Stomach (tissue), 9 donors: ENCODE results near the gene ATXN1. TPM values are rescaled to one million over a fixed set of nuclear protein-coding genes. Genes with fewer than 3 reads are reported as not detected.

Experiments
- DNase-seq, 2 donors: peaks; one replicate each; pipeline versions ENCODE4 v3.0.0 to v3.0.0-alpha.2; 2013 to 2019
- H3K27ac ChIP-seq, 5 donors: fragments of 200-600 bp in 4 of 5; sonication (generic) in 4 of 5; one replicate each; pipeline ENCODE4 v1.5.1; 2013 to 2019; ENCODE audit warnings: mild to moderate bottlenecking in 1 of 5, moderate library complexity in 1 of 5
- H3K27me3 ChIP-seq, 3 donors: fragments of 200-600 bp; sonication (generic); one replicate each; pipeline ENCODE4 v1.5.1; 2017 to 2019; ENCODE audit warnings: mixed run types in 1 of 3
- H3K36me3 ChIP-seq, 4 donors: fragments of 200-600 bp; sonication (generic); 1 replicate in 3 of 4; 2 replicates in 1 of 4; pipeline ENCODE4 v1.5.1; 2016 to 2019
- H3K4me1 ChIP-seq, 4 donors: fragments of 200-600 bp; sonication (generic); one replicate each; pipeline ENCODE4 v1.5.1; 2016 to 2019
- H3K4me3 ChIP-seq, 4 donors: fragments of 200-600 bp; sonication (generic) in 3 of 4; one replicate each; pipeline ENCODE4 v1.5.1; 2016 to 2019; ENCODE audit warnings: mild to moderate bottlenecking in 1 of 4
- H3K9me3 ChIP-seq, 4 donors: fragments of 200-600 bp; sonication (generic); one replicate each; pipeline ENCODE4 v1.5.1; 2016 to 2019
- EP300 ChIP-seq: sonication (generic); formaldehyde crosslinking; IDR thresholded peaks from one replicate; pipeline ENCODE4 v1.6.1; 2017; ENCODE audit warnings: antibody characterized with exemption
- POLR2A ChIP-seq, 4 donors: fragments of 450-650 bp; IDR thresholded peaks; one replicate each; pipeline ENCODE4 v1.6.1; 2016; ENCODE audit warnings: antibody characterized with exemption in 4 of 4, control low read depth in 2 of 4, mild to moderate bottlenecking in 1 of 4, moderate library complexity in 1 of 4
- POLR2AphosphoS5 ChIP-seq, 3 donors: sonication (generic); formaldehyde crosslinking; IDR thresholded peaks; one replicate each; pipeline ENCODE4 v1.6.1; 2016; ENCODE audit warnings: antibody characterized with exemption in 3 of 3
- WGBS, 5 donors: extraction: QIAGEN DNeasy Blood & Tissue Kit in 3 of 5; methylation state at CpG; one replicate each; pipeline versions ENCODE4 v1.1.5 to v1.1.7; 2013 to 2018; 5-methylcytosine and 5-hydroxymethylcytosine counted together
- intact Hi-C: fragments of 100-400 bp; cut with DNase I; formaldehyde crosslinking; loops from one replicate; pipeline ENCODE4 v1.15.1; 2023; ENCODE audit warnings: low total_unique reads
- polyA plus RNA-seq, 3 donors: library from polyadenylated mRNA; stranded (reverse); fragments of 200-250 nt; gene quantifications; one replicate each; pipeline ENCODE4 v1.2.3, GENCODE V29; 2013
- total RNA-seq, 5 donors: library from RNA; depleted of rRNA; stranded (reverse); fragments of >200 nt; gene quantifications; one replicate each; pipeline versions ENCODE4 v1.1.0 to v1.2.3, GENCODE V29; 2014 to 2016
- TF ChIP-seq, protein P1 (sequence below), 7 experiments: fragments of 450-650 bp in 4 of 7; fragments of 200-600 bp in 3 of 7; sonication (generic) in 3 of 7; IDR thresholded peaks; one replicate each; pipeline ENCODE4 v1.5.1; 2016 to 2019; ENCODE audit warnings: antibody characterized with exemption in 7 of 7, control low read depth in 2 of 7, mild to moderate bottlenecking in 1 of 7
- donor health status: healthy with polysubstance abuse.
- donor health status: Bipolar disorder and iron deficiency.
- donor health status: healthy.

Gene ATXN1
- total and polyA plus RNA-seq, 8 donors: 5.2 to 106 (median 39.0) TPM

- Histone ChIP-seq H3K9me3 (no peaks in the 10 kb centered on the region), H3K36me3 (peaks cover 0 to 13% (median 4%) of the 10 kb centered on the region in 4 donors), H3K4me1 (peaks cover 40 to 97% (median 70%) of the 10 kb centered on the region in 4 donors), H3K4me3 (no peak overlapping the region), H3K27me3 (no peaks in the 10 kb centered on the region), H3K27ac (peak overlapping the region in 4 of 5 donors; percentile 49 to 77 (median 66))
- no peak for TF ChIP-seq POLR2A (IDR thresholded peaks at IDR 0.05)
- TF ChIP-seq, protein P1, sequence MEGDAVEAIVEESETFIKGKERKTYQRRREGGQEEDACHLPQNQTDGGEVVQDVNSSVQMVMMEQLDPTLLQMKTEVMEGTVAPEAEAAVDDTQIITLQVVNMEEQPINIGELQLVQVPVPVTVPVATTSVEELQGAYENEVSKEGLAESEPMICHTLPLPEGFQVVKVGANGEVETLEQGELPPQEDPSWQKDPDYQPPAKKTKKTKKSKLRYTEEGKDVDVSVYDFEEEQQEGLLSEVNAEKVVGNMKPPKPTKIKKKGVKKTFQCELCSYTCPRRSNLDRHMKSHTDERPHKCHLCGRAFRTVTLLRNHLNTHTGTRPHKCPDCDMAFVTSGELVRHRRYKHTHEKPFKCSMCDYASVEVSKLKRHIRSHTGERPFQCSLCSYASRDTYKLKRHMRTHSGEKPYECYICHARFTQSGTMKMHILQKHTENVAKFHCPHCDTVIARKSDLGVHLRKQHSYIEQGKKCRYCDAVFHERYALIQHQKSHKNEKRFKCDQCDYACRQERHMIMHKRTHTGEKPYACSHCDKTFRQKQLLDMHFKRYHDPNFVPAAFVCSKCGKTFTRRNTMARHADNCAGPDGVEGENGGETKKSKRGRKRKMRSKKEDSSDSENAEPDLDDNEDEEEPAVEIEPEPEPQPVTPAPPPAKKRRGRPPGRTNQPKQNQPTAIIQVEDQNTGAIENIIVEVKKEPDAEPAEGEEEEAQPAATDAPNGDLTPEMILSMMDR (IDR thresholded peaks at IDR 0.05): no peak
- TF ChIP-seq POLR2AphosphoS5 (IDR thresholded peaks at IDR 0.05): no peak
- no peak for TF ChIP-seq EP300
- intact Hi-C loops: no loop called here
- no peak for DNase-seq
- 26 to 49% (median 37%) methylated on average over 3 of the region's 3 CpGs for WGBS, 5 donors
Observed at GRCh38 chr6:16746812-16747211, 14.4 kb downstream of the ATXN1 start.

DNA sequence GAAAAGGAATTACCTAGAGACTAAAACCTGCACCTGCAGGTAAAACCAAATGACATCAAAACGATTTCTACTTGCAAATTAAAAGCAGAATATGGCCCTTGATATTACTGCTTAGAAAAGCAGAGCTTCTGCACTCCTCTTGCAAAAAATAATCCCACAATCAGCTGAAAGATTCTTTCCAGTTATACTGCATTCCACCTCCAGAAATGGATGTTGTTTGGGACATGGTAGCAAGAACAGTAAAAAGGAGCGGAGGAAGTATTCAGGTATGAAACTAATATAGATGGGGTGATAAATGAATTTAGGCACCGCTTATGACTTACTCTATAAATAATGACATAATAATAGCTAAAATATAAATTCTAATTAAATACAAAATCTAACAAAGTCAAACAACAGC is 14.9 kb downstream of the ATXN1 start:
- intact Hi-C loops: no loop called here
- 43 to 58% (median 51%) methylated on average over 3 of the region's 3 CpGs for WGBS, 5 donors
- Histone ChIP-seq H3K27me3 (no peaks in the 10 kb centered on the region), H3K4me1 (peaks cover 40 to 97% (median 72%) of the 10 kb centered on the region in 4 donors), H3K9me3 (no peaks in the 10 kb centered on the region), H3K4me3 (no peak overlapping the region), H3K36me3 (peaks cover 0 to 13% (median 4%) of the 10 kb centered on the region in 4 donors), H3K27ac (peak overlapping the region in 2 of 5 donors; percentile 67 to 77)
- TF ChIP-seq POLR2A (IDR thresholded peaks at IDR 0.05) (no peak), EP300 (no peak), POLR2AphosphoS5 (IDR thresholded peaks at IDR 0.05) (no peak)
- TF ChIP-seq, protein P1 (IDR thresholded peaks at IDR 0.05): no peak
- no peak for DNase-seq

GRCh38 chr6:16743664-16744210 is 17.5 kb downstream of the ATXN1 start:
- no peak for TF ChIP-seq POLR2A (IDR thresholded peaks at IDR 0.05)
- no peak for TF ChIP-seq EP300
- TF ChIP-seq, protein P1 (IDR thresholded peaks at IDR 0.05): no peak
- TF ChIP-seq POLR2AphosphoS5 (IDR thresholded peaks at IDR 0.05): no peak
- intact Hi-C loops: no loop called here
- no peak for DNase-seq
- Histone ChIP-seq H3K36me3 (no peaks in the 10 kb centered on the region), H3K27ac (peak overlapping the region in 1 of 5 donors; percentile 0), H3K4me3 (no peak overlapping the region), H3K4me1 (peaks cover 40 to 100% (median 75%) of the 10 kb centered on the region in 4 donors), H3K27me3 (no peaks in the 10 kb centered on the region), H3K9me3 (no peaks in the 10 kb centered on the region)
- 81 to 92% (median 84%) methylated on average over 5 of the region's 5 CpGs for WGBS, 5 donors

DNA sequence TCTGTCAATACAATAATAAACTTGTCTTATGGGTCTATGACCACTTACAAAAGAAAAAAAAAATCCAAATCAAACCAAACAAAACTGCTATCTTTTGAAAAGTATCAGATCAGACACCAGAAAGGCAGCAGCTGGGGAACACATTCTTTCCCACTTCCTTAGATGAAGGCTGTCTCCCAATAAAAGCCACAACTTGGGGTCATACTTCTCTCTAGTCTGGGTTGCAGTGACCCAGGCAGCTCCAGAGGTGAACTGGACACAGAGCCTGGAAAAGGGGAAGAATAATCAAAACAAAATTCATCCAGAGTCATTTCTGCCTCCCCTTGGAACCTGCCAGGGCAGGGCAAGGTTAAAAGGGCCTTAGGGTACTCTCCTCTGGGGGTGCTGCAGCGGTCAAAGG is 19.1 kb downstream of the ATXN1 start:
- H3K4me1 ChIP-seq: peaks cover 39 to 100% (median 74%) of the 10 kb centered on the region in 4 donors

More for the DNA sequence above, 19.1 kb downstream of the ATXN1 start:
- H3K27ac ChIP-seq: peak overlapping the region in 3 of 5 donors; percentile 49 to 66 (median 57)
- 85 to 100% (median 100%) methylated on average over 1 of the region's 1 CpG for WGBS, 5 donors
- H3K27me3 ChIP-seq: no peaks in the 10 kb centered on the region
- no peak for DNase-seq
- intact Hi-C loops: no loop called here
- H3K9me3 ChIP-seq: no peaks in the 10 kb centered on the region
- TF ChIP-seq POLR2AphosphoS5 (IDR thresholded peaks at IDR 0.05) (no peak), POLR2A (IDR thresholded peaks at IDR 0.05) (no peak), EP300 (no peak)
- TF ChIP-seq, protein P1 (IDR thresholded peaks at IDR 0.05): no peak
- no peak overlapping the region for H3K4me3 ChIP-seq
- H3K36me3 ChIP-seq: no peaks in the 10 kb centered on the region
